ENCODE data around the gene GDPGP1.
"Not testable (repeated sequence)": the region's sequence is repeated elsewhere in the genome, so short reads cannot be mapped to it uniquely, and the experiment has no call there.

Gene GDPGP1

GRCh38 chr15:90234096-90234988 is at the start of gene GDPGP1:
Gene GDPGP1 (plus strand): TSS chr15:90234209. CDS start chr15:90240909, 6,700 bp downstream.
- no peak for DNase-seq

- DNase-seq: peak; percentile 12
Measured at GRCh38 chr15:90184786-90185704, 49.0 kb upstream of the GDPGP1 start.

- no peak for DNase-seq
Measured at GRCh38 chr15:90187257-90187868, 46.6 kb upstream of the GDPGP1 start.

GRCh38 chr15:90188065-90188464 is 45.9 kb upstream of the GDPGP1 start:
- DNase-seq: not testable (repeated sequence)

- DNase-seq: no peak
Measured at GRCh38 chr15:90188914-90189748, 44.9 kb upstream of the GDPGP1 start.

- no peak for DNase-seq
Measured at GRCh38 chr15:90189781-90190467, 44.1 kb upstream of the GDPGP1 start.

GRCh38 chr15:90190606-90191343 is 43.2 kb upstream of the GDPGP1 start:
- no peak for DNase-seq

- DNase-seq: no peak
Measured at GRCh38 chr15:90191344-90191687, 42.7 kb upstream of the GDPGP1 start.

GRCh38 chr15:90191794-90192509 is 42.1 kb upstream of the GDPGP1 start:
- peak; percentile 93 for DNase-seq

GRCh38 chr15:90192961-90193786 is 40.8 kb upstream of the GDPGP1 start:
- DNase-seq: no peak

- no peak for DNase-seq
Measured at GRCh38 chr15:90194655-90195054, 39.4 kb upstream of the GDPGP1 start.

GRCh38 chr15:90200534-90201129 is 33.4 kb upstream of the GDPGP1 start:
- DNase-seq: no peak

GRCh38 chr15:90201130-90201943 is 32.7 kb upstream of the GDPGP1 start, which contains the start of gene SEMA4B:
Gene SEMA4B (plus strand): TSS chr15:90201330. CDS start chr15:90201579, 249 bp downstream.
- DNase-seq: no peak

GRCh38 chr15:90201944-90202375 is 32.0 kb upstream of the GDPGP1 start:
- no peak for DNase-seq

GRCh38 chr15:90202929-90203328 is 31.1 kb upstream of the GDPGP1 start:
- DNase-seq: no peak

GRCh38 chr15:90203473-90203872 is 30.5 kb upstream of the GDPGP1 start:
- no peak for DNase-seq

- DNase-seq: no peak
Measured at GRCh38 chr15:90203922-90204321, 30.1 kb upstream of the GDPGP1 start.

Data from NCI-H1694 treated with DMSO at 0.1 percent for 48 hours (cell line).